Measurements from ENCODE around the gene ASB13. TPM values are rescaled to one million over a fixed set of nuclear protein-coding genes. Genes with fewer than 3 reads are reported as not detected.

The ASB13 gene
- total and polyA plus RNA-seq, 2 of the 13 experiments (the other 11 are each of a cell fraction or from before 2014, with no cell fraction given) = 9.3 to 15.4 TPM

DNA sequence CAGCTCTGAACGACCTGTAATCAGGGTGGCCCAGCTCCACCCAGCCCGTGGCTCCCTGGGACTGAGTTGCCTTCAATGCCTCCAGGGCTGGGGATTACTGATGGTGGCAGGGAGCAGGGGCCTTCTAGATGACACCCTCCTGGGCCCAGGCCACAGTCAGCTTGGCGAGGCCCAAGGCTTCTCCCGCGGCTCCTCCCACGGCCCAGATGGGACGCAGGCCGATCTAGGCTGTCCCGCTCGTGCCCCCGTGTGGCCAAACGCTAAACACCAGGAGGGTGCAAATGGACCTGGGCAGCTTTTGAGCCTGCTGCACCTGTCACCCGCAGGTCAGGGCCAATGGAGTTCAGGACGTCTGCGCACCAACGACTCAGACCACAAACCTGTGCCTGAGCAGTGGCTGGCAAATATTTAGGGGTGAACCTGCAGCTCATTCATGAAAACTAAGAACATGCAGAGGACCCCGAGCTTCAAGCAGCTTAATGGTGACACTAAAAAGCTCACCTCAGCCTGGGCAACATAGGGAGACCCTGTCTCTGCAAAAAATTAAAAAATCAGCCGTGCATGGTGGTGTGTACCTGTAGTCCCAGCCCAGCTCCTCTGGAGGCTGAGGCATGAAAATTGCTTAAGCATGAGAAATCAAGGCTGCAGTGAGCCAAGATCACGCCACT is 43.2 kb downstream of the ASB13 start (continued):
- TF ChIP-seq, protein P1, sequence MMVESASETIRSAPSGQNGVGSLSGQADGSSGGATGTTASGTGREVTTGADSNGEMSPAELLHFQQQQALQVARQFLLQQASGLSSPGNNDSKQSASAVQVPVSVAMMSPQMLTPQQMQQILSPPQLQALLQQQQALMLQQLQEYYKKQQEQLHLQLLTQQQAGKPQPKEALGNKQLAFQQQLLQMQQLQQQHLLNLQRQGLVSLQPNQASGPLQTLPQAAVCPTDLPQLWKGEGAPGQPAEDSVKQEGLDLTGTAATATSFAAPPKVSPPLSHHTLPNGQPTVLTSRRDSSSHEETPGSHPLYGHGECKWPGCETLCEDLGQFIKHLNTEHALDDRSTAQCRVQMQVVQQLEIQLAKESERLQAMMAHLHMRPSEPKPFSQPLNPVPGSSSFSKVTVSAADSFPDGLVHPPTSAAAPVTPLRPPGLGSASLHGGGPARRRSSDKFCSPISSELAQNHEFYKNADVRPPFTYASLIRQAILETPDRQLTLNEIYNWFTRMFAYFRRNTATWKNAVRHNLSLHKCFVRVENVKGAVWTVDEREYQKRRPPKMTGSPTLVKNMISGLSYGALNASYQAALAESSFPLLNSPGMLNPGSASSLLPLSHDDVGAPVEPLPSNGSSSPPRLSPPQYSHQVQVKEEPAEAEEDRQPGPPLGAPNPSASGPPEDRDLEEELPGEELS (CRISPR knock-in tag; IDR thresholded peaks at IDR 0.05) = peak; percentile 35; the same call in 1 of the 2 replicates
- TF ChIP-seq ZNF350 (CRISPR knock-in tag; IDR thresholded peaks at IDR 0.05; ENCODE audit: borderline replicate concordance, low read depth) (peak; percentile 66; the same call in 1 of the 2 replicates), GATAD1 (CRISPR knock-in tag; IDR thresholded peaks at IDR 0.05) (0 out of 2 replicates have a peak, but pooled peaks have one; percentile 25), ZIK1 (CRISPR knock-in tag; IDR thresholded peaks at IDR 0.05; ENCODE audit: borderline replicate concordance, low read depth) (0 out of 2 replicates have a peak, but pooled peaks have one; percentile 58), FOSL2 (CRISPR knock-in tag; IDR thresholded peaks at IDR 0.05) (peak; percentile 65), HIVEP1 (CRISPR knock-in tag; IDR thresholded peaks at IDR 0.05) (peak; percentile 30; the same call in 1 of the 2 replicates), POGZ (CRISPR knock-in tag; IDR thresholded peaks at IDR 0.05) (peak; percentile 45; the same call in 1 of the 2 replicates), KDM3A (CRISPR knock-in tag; IDR thresholded peaks at IDR 0.05; ENCODE audit: low read depth) (peak; percentile 70; the same call in 1 of the 2 replicates), HMGXB3 (CRISPR knock-in tag; IDR thresholded peaks at IDR 0.05; ENCODE audit: borderline replicate concordance) (no peak; the same call in 1 of the 2 replicates), PAF1 (CRISPR knock-in tag; IDR thresholded peaks at IDR 0.05) (no peak), STAG1 (CRISPR knock-in tag; IDR thresholded peaks at IDR 0.05) (peak; percentile 100), TBX2 (CRISPR knock-in tag; IDR thresholded peaks at IDR 0.05; ENCODE audit: borderline replicate concordance) (no peak; the same call in 1 of the 2 replicates), ERF (CRISPR knock-in tag; IDR thresholded peaks at IDR 0.05) (peak; percentile 76), ZBTB8A (CRISPR knock-in tag; IDR thresholded peaks at IDR 0.05; ENCODE audit: borderline replicate concordance, low read depth) (no peak), ZNF205 (CRISPR knock-in tag; IDR thresholded peaks at IDR 0.05) (peak; percentile 58; the same call in 1 of the 2 replicates)
- TF ChIP-seq, protein P2, sequence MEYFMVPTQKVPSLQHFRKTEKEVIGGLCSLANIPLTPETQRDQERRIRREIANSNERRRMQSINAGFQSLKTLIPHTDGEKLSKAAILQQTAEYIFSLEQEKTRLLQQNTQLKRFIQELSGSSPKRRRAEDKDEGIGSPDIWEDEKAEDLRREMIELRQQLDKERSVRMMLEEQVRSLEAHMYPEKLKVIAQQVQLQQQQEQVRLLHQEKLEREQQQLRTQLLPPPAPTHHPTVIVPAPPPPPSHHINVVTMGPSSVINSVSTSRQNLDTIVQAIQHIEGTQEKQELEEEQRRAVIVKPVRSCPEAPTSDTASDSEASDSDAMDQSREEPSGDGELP (IDR thresholded peaks at IDR 0.05; ENCODE audit: borderline replicate concordance, low read depth) = peak; percentile 78; the same call in 1 of the 2 replicates
- TF ChIP-seq, protein P3, sequence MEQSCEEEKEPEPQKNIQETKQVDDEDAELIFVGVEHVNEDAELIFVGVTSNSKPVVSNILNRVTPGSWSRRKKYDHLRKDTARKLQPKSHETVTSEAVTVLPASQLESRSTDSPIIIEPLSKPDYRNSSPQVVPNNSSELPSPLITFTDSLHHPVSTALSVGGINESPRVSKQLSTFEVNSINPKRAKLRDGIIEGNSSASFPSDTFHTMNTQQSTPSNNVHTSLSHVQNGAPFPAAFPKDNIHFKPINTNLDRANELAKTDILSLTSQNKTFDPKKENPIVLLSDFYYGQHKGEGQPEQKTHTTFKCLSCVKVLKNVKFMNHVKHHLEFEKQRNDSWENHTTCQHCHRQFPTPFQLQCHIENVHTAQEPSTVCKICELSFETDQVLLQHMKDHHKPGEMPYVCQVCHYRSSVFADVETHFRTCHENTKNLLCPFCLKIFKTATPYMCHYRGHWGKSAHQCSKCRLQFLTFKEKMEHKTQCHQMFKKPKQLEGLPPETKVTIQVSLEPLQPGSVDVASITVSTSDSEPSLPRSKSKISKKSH (CRISPR knock-in tag; IDR thresholded peaks at IDR 0.05; ENCODE audit: borderline replicate concordance) = peak; percentile 91
